ENCODE data around the gene POLR2L.

DNA sequence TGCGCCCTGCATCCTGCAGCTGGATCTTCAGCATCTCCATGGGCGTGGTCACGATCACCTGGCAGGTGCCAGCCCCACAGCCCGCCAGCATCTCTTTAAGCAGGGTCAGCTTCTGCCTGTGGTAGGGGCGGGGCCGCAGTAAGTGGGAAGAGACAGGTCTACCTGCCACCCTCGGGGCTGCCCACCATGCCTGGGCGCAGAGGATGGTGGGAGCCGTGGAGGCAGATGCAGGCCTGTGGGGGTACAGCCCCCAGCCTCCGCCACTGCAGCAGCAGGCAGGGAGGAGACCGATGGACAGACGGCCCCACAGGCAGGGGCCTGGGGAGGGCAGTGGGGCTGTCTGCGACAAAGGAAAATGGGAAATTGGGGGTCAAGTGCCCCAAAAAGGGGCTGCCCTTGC lies 49.5 kb downstream of the POLR2L start:
- TF ChIP-seq, protein P1, sequence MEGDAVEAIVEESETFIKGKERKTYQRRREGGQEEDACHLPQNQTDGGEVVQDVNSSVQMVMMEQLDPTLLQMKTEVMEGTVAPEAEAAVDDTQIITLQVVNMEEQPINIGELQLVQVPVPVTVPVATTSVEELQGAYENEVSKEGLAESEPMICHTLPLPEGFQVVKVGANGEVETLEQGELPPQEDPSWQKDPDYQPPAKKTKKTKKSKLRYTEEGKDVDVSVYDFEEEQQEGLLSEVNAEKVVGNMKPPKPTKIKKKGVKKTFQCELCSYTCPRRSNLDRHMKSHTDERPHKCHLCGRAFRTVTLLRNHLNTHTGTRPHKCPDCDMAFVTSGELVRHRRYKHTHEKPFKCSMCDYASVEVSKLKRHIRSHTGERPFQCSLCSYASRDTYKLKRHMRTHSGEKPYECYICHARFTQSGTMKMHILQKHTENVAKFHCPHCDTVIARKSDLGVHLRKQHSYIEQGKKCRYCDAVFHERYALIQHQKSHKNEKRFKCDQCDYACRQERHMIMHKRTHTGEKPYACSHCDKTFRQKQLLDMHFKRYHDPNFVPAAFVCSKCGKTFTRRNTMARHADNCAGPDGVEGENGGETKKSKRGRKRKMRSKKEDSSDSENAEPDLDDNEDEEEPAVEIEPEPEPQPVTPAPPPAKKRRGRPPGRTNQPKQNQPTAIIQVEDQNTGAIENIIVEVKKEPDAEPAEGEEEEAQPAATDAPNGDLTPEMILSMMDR (IDR thresholded peaks at IDR 0.05) = no peak
- no peak for TF ChIP-seq EZH2 (IDR thresholded peaks at IDR 0.05; ENCODE audit: borderline replicate concordance, insufficient read depth, low read depth, low read length, poor library complexity, severe bottlenecking)
